Activated effector memory CD4-positive, alpha-beta T cell treated with anti-CD3 and anti-CD28 coated beads, Interleukin-2, amount 50 U/mL, for 16 hours (primary cell): ENCODE measurements around the gene CISD1.
"Not testable (repeated sequence)": the region's sequence is repeated elsewhere in the genome, so short reads cannot be mapped to it uniquely, and the experiment has no call there.

Source experiments
- DNase-seq: peaks from one replicate; pipeline ENCODE4 v3.0.0-alpha.2; 2020

CISD1 gene

GRCh38 chr10:58268946-58269781 is at the start of gene CISD1:
CISD1 (plus strand) TSS chr10:58269162; CDS start chr10:58269274, 112 bp downstream.
- peak; percentile 98 for DNase-seq

- no peak for DNase-seq
These were observed 49.1 kb upstream of the CISD1 start for GRCh38 chr10:58219875-58220274.

GRCh38 chr10:58220769-58221451 is 48.1 kb upstream of the CISD1 start:
- DNase-seq = no peak

- DNase-seq = no peak
These were observed 43.3 kb upstream of the CISD1 start for GRCh38 chr10:58225654-58226053.

GRCh38 chr10:58229856-58230255 is 39.1 kb upstream of the CISD1 start:
- not testable (repeated sequence) for DNase-seq

- DNase-seq = no peak
These were observed 31.7 kb upstream of the CISD1 start for GRCh38 chr10:58237014-58237834.

GRCh38 chr10:58239561-58240169 is 29.3 kb upstream of the CISD1 start:
- DNase-seq = no peak

GRCh38 chr10:58240531-58240930 is 28.4 kb upstream of the CISD1 start:
- DNase-seq = no peak

GRCh38 chr10:58241346-58241745 is 27.6 kb upstream of the CISD1 start:
- no peak for DNase-seq

- DNase-seq = no peak
These were observed 25.7 kb upstream of the CISD1 start for GRCh38 chr10:58243269-58243668.

GRCh38 chr10:58243801-58244200 is 25.2 kb upstream of the CISD1 start:
- not testable (repeated sequence) for DNase-seq

- not testable (repeated sequence) for DNase-seq
These were observed 24.7 kb upstream of the CISD1 start for GRCh38 chr10:58244242-58244641.

GRCh38 chr10:58244666-58245065 is 24.3 kb upstream of the CISD1 start:
- not testable (repeated sequence) for DNase-seq

GRCh38 chr10:58253184-58253583 is 15.8 kb upstream of the CISD1 start:
- DNase-seq = no peak

GRCh38 chr10:58254644-58255043 is 14.3 kb upstream of the CISD1 start:
- no peak for DNase-seq

- not testable (repeated sequence) for DNase-seq
These were observed 12.8 kb upstream of the CISD1 start for GRCh38 chr10:58256013-58256780.

- no peak for DNase-seq
These were observed 9.8 kb upstream of the CISD1 start for GRCh38 chr10:58258977-58259692.

GRCh38 chr10:58260334-58260733 is 8.6 kb upstream of the CISD1 start:
- no peak for DNase-seq

GRCh38 chr10:58262766-58263165 is 6.2 kb upstream of the CISD1 start:
- DNase-seq = no peak

GRCh38 chr10:58264780-58265179 is 4.2 kb upstream of the CISD1 start:
- DNase-seq = no peak

GRCh38 chr10:58265249-58265648 is 3.7 kb upstream of the CISD1 start:
- DNase-seq = no peak
